Gastroesophageal sphincter (tissue), 3 donors: Measurements from ENCODE around the gene PCGF3.

Experiments used
- EP300 ChIP-seq: sonication (generic); formaldehyde crosslinking; IDR thresholded peaks from one replicate; pipeline ENCODE4 v1.6.1; 2017; ENCODE audit warnings: antibody characterized with exemption, mild to moderate bottlenecking
- POLR2A ChIP-seq, 2 donors: fragments of 450-650 bp; IDR thresholded peaks; one replicate each; pipeline ENCODE4 v1.6.1; 2017; ENCODE audit warnings: antibody characterized with exemption in 2 of 2, mild to moderate bottlenecking in 2 of 2, moderate library complexity in 1 of 2
- POLR2AphosphoS5 ChIP-seq: sonication (generic); formaldehyde crosslinking; IDR thresholded peaks from one replicate; pipeline ENCODE4 v1.6.1; 2017; ENCODE audit warnings: antibody characterized with exemption
- TF ChIP-seq, protein P1 (sequence below), 4 experiments: fragments of 200-600 bp in 2 of 4; fragments of 450-650 bp in 2 of 4; sonication (generic) in 1 of 4; IDR thresholded peaks; one replicate each; pipeline ENCODE4 v1.5.1; 2017 to 2019; ENCODE audit warnings: antibody characterized with exemption in 4 of 4, mild to moderate bottlenecking in 2 of 4, moderate library complexity in 2 of 4

GRCh38 chr4:813900-814299, 108.3 kb downstream of the PCGF3 start:
- TF ChIP-seq, protein P1, sequence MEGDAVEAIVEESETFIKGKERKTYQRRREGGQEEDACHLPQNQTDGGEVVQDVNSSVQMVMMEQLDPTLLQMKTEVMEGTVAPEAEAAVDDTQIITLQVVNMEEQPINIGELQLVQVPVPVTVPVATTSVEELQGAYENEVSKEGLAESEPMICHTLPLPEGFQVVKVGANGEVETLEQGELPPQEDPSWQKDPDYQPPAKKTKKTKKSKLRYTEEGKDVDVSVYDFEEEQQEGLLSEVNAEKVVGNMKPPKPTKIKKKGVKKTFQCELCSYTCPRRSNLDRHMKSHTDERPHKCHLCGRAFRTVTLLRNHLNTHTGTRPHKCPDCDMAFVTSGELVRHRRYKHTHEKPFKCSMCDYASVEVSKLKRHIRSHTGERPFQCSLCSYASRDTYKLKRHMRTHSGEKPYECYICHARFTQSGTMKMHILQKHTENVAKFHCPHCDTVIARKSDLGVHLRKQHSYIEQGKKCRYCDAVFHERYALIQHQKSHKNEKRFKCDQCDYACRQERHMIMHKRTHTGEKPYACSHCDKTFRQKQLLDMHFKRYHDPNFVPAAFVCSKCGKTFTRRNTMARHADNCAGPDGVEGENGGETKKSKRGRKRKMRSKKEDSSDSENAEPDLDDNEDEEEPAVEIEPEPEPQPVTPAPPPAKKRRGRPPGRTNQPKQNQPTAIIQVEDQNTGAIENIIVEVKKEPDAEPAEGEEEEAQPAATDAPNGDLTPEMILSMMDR (IDR thresholded peaks at IDR 0.05) = no peak
- no peak for TF ChIP-seq EP300
- no peak for TF ChIP-seq POLR2AphosphoS5
- TF ChIP-seq POLR2A (IDR thresholded peaks at IDR 0.05) = no peak
